ENCODE results near the gene SLC5A9.

The SLC5A9 gene

GRCh38 chr1:48232722-48233121 is 10.2 kb downstream of the SLC5A9 start:
- no peak overlapping the region for H3K4me3 ChIP-seq (ENCODE audit: low read depth, low read length)
- TF ChIP-seq CTCF (IDR thresholded peaks at IDR 0.05; ENCODE audit: low read depth, low read length, missing control alignments), result no peak
- in situ Hi-C loops (cut with HindIII; ENCODE audit: low sequenced_read_pairs), result no loop called here
- DNase-seq (ENCODE audit: low read depth), result no peak

DNA sequence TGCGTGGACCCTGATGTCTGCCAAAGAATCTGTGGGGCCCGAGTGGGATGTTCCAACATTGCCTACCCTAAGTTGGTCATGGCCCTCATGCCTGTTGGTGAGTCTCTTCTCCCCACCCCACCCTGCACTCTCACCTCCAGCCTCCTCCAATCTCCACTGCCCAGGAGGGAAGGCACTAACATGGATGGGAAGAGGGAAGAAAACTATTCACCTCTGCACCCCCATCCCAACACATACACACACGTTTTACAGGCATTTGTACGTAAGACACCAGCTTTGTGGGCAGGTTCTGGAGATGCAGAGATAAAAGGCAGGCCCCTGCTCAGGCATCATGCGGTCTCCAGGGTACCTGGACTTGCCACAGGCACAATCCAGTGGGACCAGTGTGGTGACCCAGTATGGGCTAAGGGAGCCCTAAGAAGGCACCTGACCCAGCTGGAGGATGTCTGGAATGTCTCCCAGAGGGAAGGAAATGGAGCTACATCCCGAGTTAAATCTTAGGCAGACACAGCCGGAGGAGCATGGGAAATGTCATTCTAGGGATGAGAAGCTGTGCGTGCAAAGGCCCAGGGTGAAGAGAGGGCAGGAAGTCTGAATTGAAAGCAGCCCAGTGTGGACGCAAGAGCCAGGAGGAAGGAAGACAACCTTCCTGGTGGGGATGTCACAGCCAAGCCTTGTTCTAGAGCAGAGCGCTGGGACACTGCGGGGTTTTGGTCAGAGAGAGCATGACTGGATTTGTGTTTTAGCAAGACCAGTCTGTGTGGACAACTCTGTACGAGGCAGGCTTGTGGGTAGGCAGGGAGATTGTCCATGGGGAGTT is 11.4 kb downstream of the SLC5A9 start:
- H3K4me3 ChIP-seq (ENCODE audit: low read depth, low read length), result no peak overlapping the region
- no peak for DNase-seq (ENCODE audit: low read depth)
- in situ Hi-C loops (cut with HindIII; ENCODE audit: low sequenced_read_pairs), result no loop called here
- no peak for TF ChIP-seq CTCF (IDR thresholded peaks at IDR 0.05; ENCODE audit: low read depth, low read length, missing control alignments)

- in situ Hi-C loops (cut with HindIII; ENCODE audit: low sequenced_read_pairs), result no loop called here
- DNase-seq (ENCODE audit: low read depth), result no peak
- TF ChIP-seq CTCF (IDR thresholded peaks at IDR 0.05; ENCODE audit: low read depth, low read length, missing control alignments), result no peak
Observed at GRCh38 chr1:48235652-48236051, 13.1 kb downstream of the SLC5A9 start.

DNA sequence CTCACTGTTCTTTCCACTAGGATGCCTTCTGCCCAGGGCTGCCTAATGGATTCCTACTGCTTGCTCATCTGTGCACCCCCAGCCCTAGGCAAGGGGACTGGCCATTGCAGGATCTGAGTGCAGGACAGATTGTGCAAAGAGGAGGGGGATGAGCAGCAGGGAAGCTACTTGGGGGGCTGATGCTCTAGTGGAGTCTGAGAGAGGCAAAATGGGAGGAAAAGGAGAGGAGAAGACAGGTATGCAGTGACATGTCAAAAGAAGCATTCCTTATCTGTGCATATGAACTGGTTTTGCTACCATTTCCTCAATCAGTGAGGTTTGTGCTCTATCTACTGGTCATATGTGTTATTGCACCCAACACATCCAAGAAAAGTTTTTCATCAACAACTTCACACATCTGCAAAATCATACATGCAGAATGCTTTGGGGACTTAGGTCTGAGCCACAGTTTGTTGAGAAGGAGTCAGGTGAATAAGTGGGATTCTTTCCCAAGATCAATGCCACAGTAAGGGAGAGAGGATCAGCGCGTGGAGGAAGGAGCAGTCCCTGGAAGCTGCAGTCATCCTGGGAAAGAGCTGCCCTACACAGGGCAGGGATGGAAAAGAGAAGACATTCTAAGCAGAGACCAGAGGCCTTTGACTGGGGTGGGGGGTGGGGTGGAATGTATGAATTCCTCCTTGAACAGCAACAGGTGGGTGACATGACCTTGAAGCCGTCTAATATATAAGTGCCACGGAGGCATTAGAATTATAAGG is 14.4 kb downstream of the SLC5A9 start:
- peak; percentile 11 for DNase-seq (ENCODE audit: low read depth)
- no peak overlapping the region for H3K4me3 ChIP-seq (ENCODE audit: low read depth, low read length)
- TF ChIP-seq CTCF (IDR thresholded peaks at IDR 0.05; ENCODE audit: low read depth, low read length, missing control alignments), result peak; percentile 64
- in situ Hi-C loops (cut with HindIII; ENCODE audit: low sequenced_read_pairs), result no loop called here

More at GRCh38 chr1:48235652-48236051, 13.1 kb downstream of the SLC5A9 start:
- no peak overlapping the region for H3K4me3 ChIP-seq (ENCODE audit: low read depth, low read length)

- no peak overlapping the region for H3K4me3 ChIP-seq (ENCODE audit: low read depth, low read length)
- no peak for DNase-seq (ENCODE audit: low read depth)
- TF ChIP-seq CTCF (IDR thresholded peaks at IDR 0.05; ENCODE audit: low read depth, low read length, missing control alignments), result no peak
- in situ Hi-C loops (cut with HindIII; ENCODE audit: low sequenced_read_pairs), result loop anchor here (5.0 kb wide), 1 partner anchor 60 kb away; no protein-coding TSS in a partner anchor
Observed at GRCh38 chr1:48242141-48242736, 19.7 kb downstream of the SLC5A9 start.

DNA sequence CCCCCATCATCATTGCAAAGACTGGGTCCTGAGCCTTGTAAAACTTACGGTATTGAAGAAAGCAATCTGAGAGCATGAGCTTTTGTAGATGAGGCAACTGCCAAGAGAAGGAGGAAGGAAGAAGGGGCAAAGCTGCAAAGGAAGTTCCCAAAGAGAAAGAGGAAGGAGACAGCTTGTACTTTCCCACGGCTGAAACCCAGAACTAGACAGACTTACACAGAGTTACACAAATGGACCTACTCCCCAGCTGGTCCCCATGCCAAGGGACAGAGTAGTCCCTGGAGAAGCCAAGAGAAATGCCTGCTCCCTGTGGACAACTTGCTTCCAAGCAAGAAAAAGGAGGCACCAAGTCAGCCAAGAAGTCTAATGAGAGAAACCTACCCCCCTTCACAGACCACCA is 22.6 kb downstream of the SLC5A9 start:
- in situ Hi-C loops (cut with HindIII; ENCODE audit: low sequenced_read_pairs), result no loop called here
- TF ChIP-seq CTCF (IDR thresholded peaks at IDR 0.05; ENCODE audit: low read depth, low read length, missing control alignments), result no peak
- no peak overlapping the region for H3K4me3 ChIP-seq (ENCODE audit: low read depth, low read length)
- DNase-seq (ENCODE audit: low read depth), result no peak

Measured in astrocyte of the cerebellum (primary cell).